ENCODE results near the gene MIA2. TPM values are rescaled to one million over a fixed set of nuclear protein-coding genes. Genes with fewer than 3 reads are reported as not detected.
"Not testable (repeated sequence)": the region's sequence is repeated elsewhere in the genome, so short reads cannot be mapped to it uniquely, and the experiment has no call there.

Gene MIA2
- total and polyA plus RNA-seq, 2 donors (not counting 1 experiment from before 2014, with no cell fraction given), result 11.5 to 27.1 TPM

DNA sequence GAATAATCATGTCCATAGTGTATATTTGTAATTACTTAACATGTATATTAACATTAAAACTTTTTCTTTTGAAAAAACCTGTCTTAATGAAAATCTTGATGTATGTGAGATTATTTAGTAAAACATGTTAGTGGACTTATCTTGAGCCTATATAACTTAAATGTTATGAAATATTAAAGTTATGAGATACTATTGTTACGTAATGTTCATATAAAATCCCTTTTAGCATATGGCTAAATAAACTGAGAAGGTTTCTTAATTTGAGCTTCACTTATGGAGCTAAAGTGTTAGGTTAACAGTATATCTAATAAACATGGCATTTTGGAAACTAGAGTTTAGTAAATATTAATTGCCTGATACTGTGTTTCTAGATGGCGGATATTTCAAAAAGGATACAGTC is 59.9 kb downstream of the MIA2 start:
- CTCF ChIA-PET, result interaction anchor here (0.7 kb wide), 1 partner anchor 169 kb away, joined by 5 read pairs; no protein-coding TSS in a partner anchor
- Mint-ChIP-seq H3K4me3 (no peak overlapping the region), H3K27ac (no peak overlapping the region), H3K9me3 (ENCODE audit: insufficient read depth) (no peaks in the 10 kb centered on the region), H3K27me3 (no peaks in the 10 kb centered on the region), H3K4me1 (no peaks in the 10 kb centered on the region)
- no peak overlapping the region for H2AFZ ChIP-seq (ENCODE audit: insufficient read depth, low read depth, low read length, poor library complexity, severe bottlenecking)
- no peak for TF ChIP-seq EZH2 (IDR thresholded peaks at IDR 0.05; ENCODE audit: borderline replicate concordance, insufficient read depth, low read depth, low read length, poor library complexity, severe bottlenecking)
- TF ChIP-seq, protein P1, sequence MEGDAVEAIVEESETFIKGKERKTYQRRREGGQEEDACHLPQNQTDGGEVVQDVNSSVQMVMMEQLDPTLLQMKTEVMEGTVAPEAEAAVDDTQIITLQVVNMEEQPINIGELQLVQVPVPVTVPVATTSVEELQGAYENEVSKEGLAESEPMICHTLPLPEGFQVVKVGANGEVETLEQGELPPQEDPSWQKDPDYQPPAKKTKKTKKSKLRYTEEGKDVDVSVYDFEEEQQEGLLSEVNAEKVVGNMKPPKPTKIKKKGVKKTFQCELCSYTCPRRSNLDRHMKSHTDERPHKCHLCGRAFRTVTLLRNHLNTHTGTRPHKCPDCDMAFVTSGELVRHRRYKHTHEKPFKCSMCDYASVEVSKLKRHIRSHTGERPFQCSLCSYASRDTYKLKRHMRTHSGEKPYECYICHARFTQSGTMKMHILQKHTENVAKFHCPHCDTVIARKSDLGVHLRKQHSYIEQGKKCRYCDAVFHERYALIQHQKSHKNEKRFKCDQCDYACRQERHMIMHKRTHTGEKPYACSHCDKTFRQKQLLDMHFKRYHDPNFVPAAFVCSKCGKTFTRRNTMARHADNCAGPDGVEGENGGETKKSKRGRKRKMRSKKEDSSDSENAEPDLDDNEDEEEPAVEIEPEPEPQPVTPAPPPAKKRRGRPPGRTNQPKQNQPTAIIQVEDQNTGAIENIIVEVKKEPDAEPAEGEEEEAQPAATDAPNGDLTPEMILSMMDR (IDR thresholded peaks at IDR 0.05), result no peak
- H3K4me3 ChIP-seq (ENCODE audit: control extremely low read depth in 1 of 5, extremely low read depth in 1 of 5, insufficient read depth in 1 of 5, low read depth in 2 of 5, low read length in 4 of 5), result no peak overlapping the region
- intact Hi-C loops (cut with micrococcal nuclease), result no loop called here
- H3K9ac ChIP-seq (ENCODE audit: low read length), result no peak overlapping the region
- H3K4me2 ChIP-seq (replicated peaks; ENCODE audit: low read depth, low read length, poor library complexity, severe bottlenecking), result no peak overlapping the region
- POLR2A ChIA-PET, result no interaction called here
- H3K36me3 ChIP-seq (replicated peaks in 1 of 2; ENCODE audit: control extremely low read depth in 1 of 2, control insufficient read depth in 1 of 2, extremely low read depth in 1 of 2, insufficient read depth in 2 of 2, low read length in 1 of 2), result peaks cover 2 to 48% of the 10 kb centered on the region in 2 experiments
- DNase-seq, result no peak
- H3K9me3 ChIP-seq (ENCODE audit: control extremely low read depth in 1 of 3, control insufficient read depth in 2 of 3, insufficient read depth in 1 of 3, low read length in 2 of 3), result no peaks in the 10 kb centered on the region
- H3K4me1 ChIP-seq (ENCODE audit: control insufficient read depth in 2 of 2, insufficient read depth in 2 of 2, low read length in 2 of 2), result no peaks in the 10 kb centered on the region
- no peak for ATAC-seq (ENCODE audit: low read depth)
- no CpG with 5 or more reads among the region's 2 CpGs for WGBS (ENCODE audit: insufficient coverage)
- no peaks in the 10 kb centered on the region for H3K27me3 ChIP-seq (replicated peaks in 1 of 4; ENCODE audit: control extremely low read depth in 1 of 4, control insufficient read depth in 3 of 4, insufficient read depth in 4 of 4, low read length in 3 of 4)
- H4K20me1 ChIP-seq (ENCODE audit: control insufficient read depth, insufficient read depth, low read length, poor library complexity, severe bottlenecking), result peaks cover 22% of the 10 kb centered on the region
- peaks cover 11% of the 10 kb centered on the region for H3K79me2 ChIP-seq (ENCODE audit: control insufficient read depth, insufficient read depth, low read length)
- H3K27ac ChIP-seq (ENCODE audit: low read length in 2 of 2), result no peak overlapping the region

GRCh38 chr14:39300389-39300788 is 66.7 kb downstream of the MIA2 start:
- peaks cover 6 to 48% of the 10 kb centered on the region in 2 experiments for H3K36me3 ChIP-seq (replicated peaks in 1 of 2; ENCODE audit: control extremely low read depth in 1 of 2, control insufficient read depth in 1 of 2, extremely low read depth in 1 of 2, insufficient read depth in 2 of 2, low read length in 1 of 2)

More at GRCh38 chr14:39300389-39300788, 66.7 kb downstream of the MIA2 start:
- H3K27me3 Mint-ChIP-seq; H3K27me3 ChIP-seq (replicated peaks in 1 of 4; ENCODE audit: control extremely low read depth in 1 of 4, control insufficient read depth in 3 of 4, insufficient read depth in 4 of 4, low read length in 3 of 4); CTCF ChIA-PET; DNase-seq; H3K4me3 Mint-ChIP-seq; H3K9me3 Mint-ChIP-seq (ENCODE audit: insufficient read depth); H3K9ac ChIP-seq (ENCODE audit: low read length); H3K9me3 ChIP-seq (ENCODE audit: control extremely low read depth in 1 of 3, control insufficient read depth in 2 of 3, insufficient read depth in 1 of 3, low read length in 2 of 3); ATAC-seq (ENCODE audit: low read depth); POLR2A ChIA-PET; H3K4me1 ChIP-seq (ENCODE audit: control insufficient read depth in 2 of 2, insufficient read depth in 2 of 2, low read length in 2 of 2); H3K27ac ChIP-seq (ENCODE audit: low read length in 2 of 2); H3K79me2 ChIP-seq (ENCODE audit: control insufficient read depth, insufficient read depth, low read length); H2AFZ ChIP-seq (ENCODE audit: insufficient read depth, low read depth, low read length, poor library complexity, severe bottlenecking); intact Hi-C loops (cut with micrococcal nuclease); H3K4me1 Mint-ChIP-seq; H3K4me3 ChIP-seq (ENCODE audit: control extremely low read depth in 1 of 5, extremely low read depth in 1 of 5, insufficient read depth in 1 of 5, low read depth in 2 of 5, low read length in 4 of 5); H3K4me2 ChIP-seq (replicated peaks; ENCODE audit: low read depth, low read length, poor library complexity, severe bottlenecking); H4K20me1 ChIP-seq (ENCODE audit: control insufficient read depth, insufficient read depth, low read length, poor library complexity, severe bottlenecking); H3K27ac Mint-ChIP-seq: not testable (repeated sequence)
- WGBS (ENCODE audit: insufficient coverage), result no CpG with 5 or more reads among the region's 3 CpGs
